ENCODE data around the gene NUP205. TPM values are rescaled to one million over a fixed set of nuclear protein-coding genes. Genes with fewer than 3 reads are reported as not detected.

NUP205 gene
- total RNA-seq, 4 donors from 2014 or later = 33.1 to 37.1 (median 34.0) TPM

GRCh38 chr7:135684136-135684535, 126.4 kb downstream of the NUP205 start:
- H3K27me3 ChIP-seq = no peaks in the 10 kb centered on the region
- TF ChIP-seq CTCF (IDR thresholded peaks at IDR 0.05) = no peak
- no peak for TF ChIP-seq POLR2A (IDR thresholded peaks at IDR 0.05)
- peak overlapping the region in 1 of 3 donors; percentile 81 for H3K27ac ChIP-seq
- H3K4me3 ChIP-seq (replicated peaks in 1 of 3) = no peak overlapping the region
- peaks cover 48 to 49% of the 10 kb centered on the region in 2 donors for H3K4me1 ChIP-seq
- H3K9me3 ChIP-seq = no peaks in the 10 kb centered on the region
- no peaks in the 10 kb centered on the region for H3K36me3 ChIP-seq
- 63 to 67% methylated on average over 3 of the region's 3 CpGs for WGBS, 2 donors
- intact Hi-C loops (cut with DNase I) = no loop called here
- DNase-seq = no peak

DNA sequence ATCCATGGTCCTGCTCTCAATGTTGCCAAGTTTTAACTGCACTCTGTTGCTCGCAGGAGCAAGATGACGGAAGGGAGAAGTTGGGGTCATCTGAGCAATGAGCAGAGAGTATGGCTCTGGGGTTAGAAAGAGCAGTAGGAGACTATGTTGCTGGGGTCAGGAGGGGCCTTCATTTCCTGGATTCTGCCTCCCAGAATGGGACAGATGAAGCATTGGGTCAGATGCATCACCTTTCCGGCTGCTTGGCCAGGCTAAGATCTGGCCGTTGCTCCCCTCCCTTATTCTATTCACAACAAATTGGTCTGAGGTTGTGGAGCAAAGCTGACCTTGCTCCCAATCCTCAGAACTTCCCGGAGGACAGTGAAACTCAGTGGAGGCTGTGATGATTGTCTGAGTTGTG, 127.0 kb downstream of the NUP205 start:
- intact Hi-C loops (cut with DNase I) = no loop called here
- Histone ChIP-seq H3K27me3 (no peaks in the 10 kb centered on the region), H3K4me3 (replicated peaks in 1 of 3) (no peak overlapping the region), H3K36me3 (no peaks in the 10 kb centered on the region), H3K9me3 (no peaks in the 10 kb centered on the region), H3K4me1 (peaks cover 43 to 44% of the 10 kb centered on the region in 2 donors), H3K27ac (no peak overlapping the region)
- WGBS, 2 donors = 83 to 95% methylated on average over 5 of the region's 5 CpGs
- no peak for TF ChIP-seq CTCF (IDR thresholded peaks at IDR 0.05)
- no peak for TF ChIP-seq POLR2A (IDR thresholded peaks at IDR 0.05)
- no peak for DNase-seq

DNA sequence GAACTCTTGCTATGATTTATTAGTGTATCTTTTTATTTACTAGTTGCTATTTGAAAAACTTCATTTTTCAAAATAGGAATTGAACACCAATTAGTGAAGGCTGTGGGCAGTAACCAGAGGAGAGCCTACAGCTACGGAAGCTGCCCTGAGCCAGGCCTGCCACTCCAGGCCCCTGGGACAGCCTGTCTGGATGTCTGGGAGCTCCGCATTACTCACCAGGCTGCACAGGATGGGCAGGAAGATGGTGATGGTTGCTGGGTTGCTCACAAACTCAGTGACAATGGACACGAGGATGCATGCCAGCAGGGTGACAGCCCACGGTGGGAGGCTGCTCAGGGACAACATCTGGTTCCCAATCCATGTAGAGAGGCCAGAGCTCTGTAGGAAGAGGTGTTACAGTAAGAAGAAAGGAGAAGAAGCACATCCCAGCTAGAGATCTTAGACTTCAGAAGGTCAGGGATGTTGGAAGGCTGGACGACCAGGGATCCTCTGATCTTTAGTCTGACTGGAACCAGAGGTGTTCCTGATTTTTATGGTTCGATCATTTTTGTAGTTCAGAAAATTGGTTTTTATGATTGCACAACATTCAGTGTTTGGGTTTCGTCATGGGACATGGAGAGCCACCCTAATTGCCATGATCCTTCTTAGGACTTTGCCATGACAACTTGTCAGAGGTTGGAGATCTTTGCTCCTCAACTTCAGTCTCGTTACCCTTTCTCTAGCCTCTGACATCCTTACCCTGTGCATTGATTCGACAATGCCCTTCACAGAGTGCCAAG, 127.8 kb downstream of the NUP205 start:
- WGBS, 2 donors = 91 to 92% methylated on average over 9 of the region's 9 CpGs
- H3K4me3 ChIP-seq (replicated peaks in 1 of 3) = no peak overlapping the region
- intact Hi-C loops (cut with DNase I) = no loop called here
- no peaks in the 10 kb centered on the region for H3K9me3 ChIP-seq
- DNase-seq = no peak
- H3K27me3 ChIP-seq = no peaks in the 10 kb centered on the region
- peaks cover 35 to 36% of the 10 kb centered on the region in 2 donors for H3K4me1 ChIP-seq
- no peaks in the 10 kb centered on the region for H3K36me3 ChIP-seq
- no peak for TF ChIP-seq CTCF (IDR thresholded peaks at IDR 0.05)
- no peak for TF ChIP-seq POLR2A (IDR thresholded peaks at IDR 0.05)
- no peak overlapping the region for H3K27ac ChIP-seq

GRCh38 chr7:135687466-135687865, 129.7 kb downstream of the NUP205 start:
- intact Hi-C loops (cut with DNase I) = no loop called here

More at GRCh38 chr7:135687466-135687865, 129.7 kb downstream of the NUP205 start:
- peaks cover 0 to 3% of the 10 kb centered on the region in 2 donors for H3K36me3 ChIP-seq
- H3K4me3 ChIP-seq (replicated peaks in 1 of 3) = no peak overlapping the region
- TF ChIP-seq POLR2A (IDR thresholded peaks at IDR 0.05) (no peak), CTCF (IDR thresholded peaks at IDR 0.05) (no peak)
- no peak for DNase-seq
- H3K9me3 ChIP-seq = no peaks in the 10 kb centered on the region
- H3K27ac ChIP-seq = no peak overlapping the region
- 2 to 52% methylated on average over 1 of the region's 1 CpG for WGBS, 2 donors
- no peaks in the 10 kb centered on the region for H3K27me3 ChIP-seq
- H3K4me1 ChIP-seq = peaks cover 18% of the 10 kb centered on the region in 2 donors
